Measurements from ENCODE around the gene PPP1R3G.

PPP1R3G gene

DNA sequence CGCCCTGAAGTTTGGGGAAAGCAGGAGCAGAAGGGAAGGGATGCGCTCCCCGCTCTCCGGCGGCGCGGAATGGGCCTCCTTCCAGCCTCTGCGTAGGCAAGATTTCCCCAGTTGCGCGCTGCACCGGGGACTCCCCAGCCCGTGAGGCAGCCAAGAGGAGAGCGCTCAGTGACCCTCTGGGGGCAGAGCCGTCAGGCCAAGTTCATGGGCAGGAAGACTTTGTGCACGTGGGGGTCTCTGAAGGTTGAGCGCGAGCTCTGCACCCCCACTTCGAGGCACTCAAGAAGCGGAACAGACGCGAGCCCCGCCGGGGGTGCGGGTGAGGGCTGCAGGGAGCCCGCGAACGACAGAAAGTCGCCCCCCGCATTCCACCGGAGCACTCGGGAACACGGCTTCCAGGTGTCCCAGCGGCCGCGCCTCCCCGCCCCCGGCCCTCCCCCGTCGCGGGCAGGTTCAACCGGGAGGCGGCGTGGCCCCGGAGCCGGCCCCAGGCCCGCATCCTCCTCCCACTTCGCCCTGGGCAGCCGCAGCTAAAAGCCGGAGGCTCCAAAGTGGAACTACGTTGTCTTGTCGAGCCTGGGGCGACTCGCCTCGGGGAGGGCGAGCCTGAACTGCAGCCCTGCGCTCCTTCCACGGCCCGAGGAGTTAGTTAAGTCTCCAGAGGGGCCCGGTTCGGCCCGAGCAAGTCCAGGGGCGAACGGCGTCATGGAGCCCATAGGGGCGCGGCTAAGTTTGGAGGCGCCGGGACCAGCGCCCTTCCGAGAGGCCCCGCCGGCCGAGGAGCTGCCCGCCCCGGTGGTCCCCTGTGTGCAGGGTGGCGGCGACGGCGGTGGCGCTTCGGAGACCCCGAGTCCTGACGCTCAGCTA, at the start of gene PPP1R3G:
Gene PPP1R3G (plus strand): TSS at position 561 of the 867 bp plus-strand sequence. CDS start 145 bp downstream, at position 706.
- Histone ChIP-seq H3K4me3 (ENCODE audit: low read length) (peak within 1 kb of the TSS; percentile 55), H3K9me3 (ENCODE audit: insufficient read depth, low read depth, low read length) (no peaks in the 10 kb centered on the region), H3K4me1 (ENCODE audit: insufficient read depth, low read length) (no peaks in the 10 kb centered on the region), H3K27me3 (ENCODE audit: insufficient read depth, low read length) (peaks cover 73% of the 10 kb centered on the region), H3K36me3 (ENCODE audit: insufficient read depth, low read depth, low read length) (no peaks in the 10 kb centered on the region), H3K27ac (ENCODE audit: low read length) (no peak within 1 kb of the TSS), H3K9ac (ENCODE audit: low read depth, low read length) (no peak within 1 kb of the TSS)

DNA sequence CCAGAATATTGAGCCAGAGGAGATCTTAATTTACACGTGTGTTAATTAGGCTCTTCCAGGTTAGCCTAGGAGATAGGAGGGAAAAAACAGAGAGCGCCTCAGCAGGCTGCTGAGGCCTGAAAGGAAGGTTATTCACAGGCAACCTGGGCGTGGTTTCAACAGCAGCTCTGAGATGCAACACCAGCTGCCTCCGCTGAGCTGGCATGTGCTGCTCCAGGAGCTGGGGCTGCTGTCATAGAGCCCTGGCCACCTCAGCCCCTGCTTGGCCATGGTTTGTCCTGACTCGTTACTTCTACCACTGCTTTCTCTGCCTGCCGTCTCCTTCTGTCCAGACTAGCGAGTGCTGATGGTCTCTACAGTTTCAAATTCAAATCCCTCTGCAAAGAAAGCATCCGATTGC, 48.9 kb upstream of the PPP1R3G start:
- Histone ChIP-seq H3K27ac (ENCODE audit: low read length) (no peak overlapping the region), H3K9me3 (ENCODE audit: insufficient read depth, low read depth, low read length) (no peaks in the 10 kb centered on the region), H3K4me3 (ENCODE audit: low read length) (no peak overlapping the region), H3K4me1 (ENCODE audit: insufficient read depth, low read length) (peaks cover 8% of the 10 kb centered on the region; the same call in 1 of the 2 replicates), H3K27me3 (ENCODE audit: insufficient read depth, low read length) (no peaks in the 10 kb centered on the region), H3K9ac (ENCODE audit: low read depth, low read length) (no peak overlapping the region), H3K36me3 (ENCODE audit: insufficient read depth, low read depth, low read length) (no peaks in the 10 kb centered on the region)

- H3K4me1 ChIP-seq (ENCODE audit: insufficient read depth, low read length), result no peaks in the 10 kb centered on the region
- H3K27ac ChIP-seq (ENCODE audit: low read length), result no peak overlapping the region
- no peaks in the 10 kb centered on the region for H3K36me3 ChIP-seq (ENCODE audit: insufficient read depth, low read depth, low read length)
- no peak overlapping the region for H3K4me3 ChIP-seq (ENCODE audit: low read length)
- no peaks in the 10 kb centered on the region for H3K27me3 ChIP-seq (ENCODE audit: insufficient read depth, low read length)
- no peaks in the 10 kb centered on the region for H3K9me3 ChIP-seq (ENCODE audit: insufficient read depth, low read depth, low read length)
- no peak overlapping the region for H3K9ac ChIP-seq (ENCODE audit: low read depth, low read length)
These were observed 43.2 kb upstream of the PPP1R3G start for GRCh38 chr6:5041955-5042354.

DNA sequence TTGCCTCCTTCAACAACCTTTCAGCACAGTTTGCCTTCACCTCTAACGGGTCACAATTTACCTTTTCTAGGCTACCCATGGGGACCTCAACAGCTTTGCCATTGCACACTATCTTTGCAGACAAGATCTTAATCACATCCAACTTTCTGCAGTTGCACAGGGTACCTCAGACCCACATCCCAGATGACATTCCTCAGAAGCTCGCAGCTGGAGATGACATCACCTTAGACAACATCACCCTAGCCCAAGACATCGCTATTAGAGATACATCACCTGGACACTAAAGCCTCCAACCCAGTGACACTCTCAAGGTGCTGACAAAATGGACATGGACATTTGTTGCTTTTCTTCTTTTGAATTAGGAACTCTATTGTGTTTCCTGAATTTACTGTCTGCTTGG, 42.7 kb upstream of the PPP1R3G start:
- Histone ChIP-seq H3K4me1 (ENCODE audit: insufficient read depth, low read length) (no peaks in the 10 kb centered on the region), H3K4me3 (ENCODE audit: low read length) (no peak overlapping the region), H3K36me3 (ENCODE audit: insufficient read depth, low read depth, low read length) (no peaks in the 10 kb centered on the region), H3K9ac (ENCODE audit: low read depth, low read length) (no peak overlapping the region), H3K27me3 (ENCODE audit: insufficient read depth, low read length) (no peaks in the 10 kb centered on the region), H3K27ac (ENCODE audit: low read length) (no peak overlapping the region), H3K9me3 (ENCODE audit: insufficient read depth, low read depth, low read length) (no peaks in the 10 kb centered on the region)

GRCh38 chr6:5044866-5045265, 40.3 kb upstream of the PPP1R3G start:
- Histone ChIP-seq H3K36me3 (ENCODE audit: insufficient read depth, low read depth, low read length) (no peaks in the 10 kb centered on the region), H3K27me3 (ENCODE audit: insufficient read depth, low read length) (no peaks in the 10 kb centered on the region), H3K4me1 (ENCODE audit: insufficient read depth, low read length) (no peaks in the 10 kb centered on the region), H3K9ac (ENCODE audit: low read depth, low read length) (no peak overlapping the region), H3K27ac (ENCODE audit: low read length) (no peak overlapping the region), H3K9me3 (ENCODE audit: insufficient read depth, low read depth, low read length) (peaks cover 4% of the 10 kb centered on the region; the same call in 1 of the 2 replicates), H3K4me3 (ENCODE audit: low read length) (no peak overlapping the region)

GRCh38 chr6:5045416-5045815, 39.7 kb upstream of the PPP1R3G start:
- H3K36me3 ChIP-seq (ENCODE audit: insufficient read depth, low read depth, low read length), result no peaks in the 10 kb centered on the region
- H3K9ac ChIP-seq (ENCODE audit: low read depth, low read length), result no peak overlapping the region
- H3K27me3 ChIP-seq (ENCODE audit: insufficient read depth, low read length), result no peaks in the 10 kb centered on the region
- no peak overlapping the region for H3K27ac ChIP-seq (ENCODE audit: low read length)
- no peaks in the 10 kb centered on the region for H3K4me1 ChIP-seq (ENCODE audit: insufficient read depth, low read length)
- H3K4me3 ChIP-seq (ENCODE audit: low read length), result no peak overlapping the region
- peaks cover 8% of the 10 kb centered on the region; the same call in 1 of the 2 replicates for H3K9me3 ChIP-seq (ENCODE audit: insufficient read depth, low read depth, low read length)

DNA sequence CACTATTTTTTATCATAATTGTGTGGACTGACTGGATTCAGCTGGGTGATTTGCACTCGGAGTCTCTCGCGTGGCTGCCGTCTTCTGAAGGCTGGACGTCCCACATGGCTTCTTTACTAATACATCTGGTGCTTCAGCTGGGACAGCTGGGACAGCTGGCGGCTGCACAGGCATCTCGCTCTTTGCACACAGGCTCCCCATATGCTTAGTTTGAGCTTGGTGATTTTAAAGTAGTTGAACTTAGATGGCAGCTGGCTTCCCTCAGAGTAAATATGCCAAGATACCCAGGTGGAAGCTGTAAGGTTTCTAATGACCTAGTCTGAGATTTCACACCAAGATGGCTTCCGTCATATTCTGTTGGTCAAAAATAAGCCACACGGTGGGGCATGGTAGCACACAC, 38.7 kb upstream of the PPP1R3G start:
- Histone ChIP-seq H3K27me3 (ENCODE audit: insufficient read depth, low read length) (no peaks in the 10 kb centered on the region), H3K4me3 (ENCODE audit: low read length) (no peak overlapping the region), H3K27ac (ENCODE audit: low read length) (no peak overlapping the region), H3K36me3 (ENCODE audit: insufficient read depth, low read depth, low read length) (no peaks in the 10 kb centered on the region), H3K9me3 (ENCODE audit: insufficient read depth, low read depth, low read length) (peaks cover 18% of the 10 kb centered on the region; the same call in 1 of the 2 replicates), H3K4me1 (ENCODE audit: insufficient read depth, low read length) (no peaks in the 10 kb centered on the region), H3K9ac (ENCODE audit: low read depth, low read length) (no peak overlapping the region)

DNA sequence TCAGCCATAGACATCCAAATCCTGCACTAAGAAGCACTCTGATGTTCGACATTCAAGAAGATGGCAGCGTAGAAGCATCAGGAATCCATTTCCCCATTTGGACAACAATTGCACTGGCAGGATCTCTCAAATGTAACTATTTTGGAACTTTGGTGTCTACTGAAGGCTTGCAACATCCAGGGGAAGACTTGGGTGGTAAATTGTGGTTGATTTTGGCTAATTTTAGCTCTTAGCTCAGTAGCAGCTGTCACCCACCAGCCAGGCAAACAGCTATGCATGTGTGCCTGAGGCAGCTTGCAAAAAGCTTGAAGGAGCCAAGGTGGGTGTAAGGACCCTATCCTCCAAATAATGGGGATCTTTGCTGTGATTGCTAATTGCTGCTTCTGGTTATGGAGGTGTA, 35.1 kb upstream of the PPP1R3G start:
- Histone ChIP-seq H3K9ac (ENCODE audit: low read depth, low read length) (no peak overlapping the region), H3K27ac (ENCODE audit: low read length) (no peak overlapping the region), H3K36me3 (ENCODE audit: insufficient read depth, low read depth, low read length) (no peaks in the 10 kb centered on the region), H3K9me3 (ENCODE audit: insufficient read depth, low read depth, low read length) (peaks cover 21% of the 10 kb centered on the region), H3K4me1 (ENCODE audit: insufficient read depth, low read length) (peaks cover 5% of the 10 kb centered on the region; the same call in 1 of the 2 replicates), H3K27me3 (ENCODE audit: insufficient read depth, low read length) (no peaks in the 10 kb centered on the region), H3K4me3 (ENCODE audit: low read length) (no peak overlapping the region)

- peaks cover 5% of the 10 kb centered on the region; the same call in 1 of the 2 replicates for H3K4me1 ChIP-seq (ENCODE audit: insufficient read depth, low read length)
- H3K9ac ChIP-seq (ENCODE audit: low read depth, low read length), result no peak overlapping the region
- H3K27ac ChIP-seq (ENCODE audit: low read length), result no peak overlapping the region
- peaks cover 21% of the 10 kb centered on the region for H3K9me3 ChIP-seq (ENCODE audit: insufficient read depth, low read depth, low read length)
- no peak overlapping the region for H3K4me3 ChIP-seq (ENCODE audit: low read length)
- H3K36me3 ChIP-seq (ENCODE audit: insufficient read depth, low read depth, low read length), result no peaks in the 10 kb centered on the region
- H3K27me3 ChIP-seq (ENCODE audit: insufficient read depth, low read length), result no peaks in the 10 kb centered on the region
These were observed 33.7 kb upstream of the PPP1R3G start for GRCh38 chr6:5051394-5051793.

- H3K9me3 ChIP-seq (ENCODE audit: insufficient read depth, low read depth, low read length), result peaks cover 21% of the 10 kb centered on the region
- no peak overlapping the region for H3K4me3 ChIP-seq (ENCODE audit: low read length)
- H3K36me3 ChIP-seq (ENCODE audit: insufficient read depth, low read depth, low read length), result no peaks in the 10 kb centered on the region
- H3K9ac ChIP-seq (ENCODE audit: low read depth, low read length), result no peak overlapping the region
- no peaks in the 10 kb centered on the region for H3K27me3 ChIP-seq (ENCODE audit: insufficient read depth, low read length)
- H3K4me1 ChIP-seq (ENCODE audit: insufficient read depth, low read length), result peaks cover 5% of the 10 kb centered on the region; the same call in 1 of the 2 replicates
- H3K27ac ChIP-seq (ENCODE audit: low read length), result no peak overlapping the region
These were observed 32.1 kb upstream of the PPP1R3G start for GRCh38 chr6:5053038-5053437.

DNA sequence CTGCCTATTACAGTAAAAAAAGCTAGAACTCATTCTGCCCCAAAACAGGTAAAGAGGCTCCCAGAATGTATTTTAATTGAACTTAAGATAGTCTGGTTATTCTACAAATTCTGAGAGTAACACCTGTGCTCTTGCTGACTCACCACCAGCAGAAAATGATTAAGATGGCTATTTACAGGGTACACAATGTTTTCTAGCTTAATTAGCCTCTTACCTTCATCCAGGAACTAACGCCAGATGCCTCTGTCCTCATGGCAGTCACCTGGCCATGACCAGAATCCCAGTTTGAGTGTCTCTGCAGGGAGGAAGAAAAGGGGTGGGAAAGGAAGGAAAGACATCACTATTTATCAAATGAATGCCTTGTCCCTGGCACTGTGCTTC, 31.3 kb upstream of the PPP1R3G start:
- no peaks in the 10 kb centered on the region for H3K36me3 ChIP-seq (ENCODE audit: insufficient read depth, low read depth, low read length)

DNA sequence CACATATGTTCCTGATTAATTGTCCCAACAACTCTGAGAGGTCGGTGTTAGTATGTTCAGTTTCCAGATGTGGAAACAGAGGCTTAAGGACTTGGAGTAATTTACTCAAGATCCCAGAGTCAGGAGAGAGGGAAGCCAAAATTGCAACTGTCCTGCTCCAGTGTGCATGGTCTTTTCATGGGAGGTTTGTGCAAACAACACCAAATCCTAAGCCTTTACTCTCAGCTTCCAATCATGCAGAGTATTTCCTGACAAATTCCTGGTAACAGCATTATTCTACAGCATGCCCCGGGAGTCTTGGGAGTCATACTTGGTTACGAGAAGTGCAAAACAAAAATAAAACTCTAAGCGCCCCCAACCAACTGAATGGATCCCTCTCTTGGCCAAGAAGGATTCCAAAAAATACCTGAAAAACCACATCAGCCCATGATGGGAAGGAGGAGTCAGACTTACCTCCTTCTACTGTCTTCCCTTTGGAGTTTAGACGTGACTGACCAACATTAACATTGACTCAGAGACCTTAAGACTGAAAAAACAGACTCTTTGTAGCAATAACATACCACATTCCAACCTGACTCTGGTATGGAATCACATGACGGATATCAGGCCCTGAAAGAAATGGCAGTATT, 30.8 kb upstream of the PPP1R3G start:
- Histone ChIP-seq H3K4me3 (ENCODE audit: low read length) (no peak overlapping the region), H3K27me3 (ENCODE audit: insufficient read depth, low read length) (no peaks in the 10 kb centered on the region), H3K27ac (ENCODE audit: low read length) (peak overlapping the region; percentile 36), H3K9me3 (ENCODE audit: insufficient read depth, low read depth, low read length) (peaks cover 18% of the 10 kb centered on the region), H3K4me1 (ENCODE audit: insufficient read depth, low read length) (peaks cover 5% of the 10 kb centered on the region; the same call in 1 of the 2 replicates), H3K36me3 (ENCODE audit: insufficient read depth, low read depth, low read length) (no peaks in the 10 kb centered on the region), H3K9ac (ENCODE audit: low read depth, low read length) (no peak overlapping the region)

More for the DNA sequence above, 31.3 kb upstream of the PPP1R3G start:
- Histone ChIP-seq H3K4me3 (ENCODE audit: low read length) (no peak overlapping the region), H3K9ac (ENCODE audit: low read depth, low read length) (no peak overlapping the region), H3K27me3 (ENCODE audit: insufficient read depth, low read length) (no peaks in the 10 kb centered on the region), H3K4me1 (ENCODE audit: insufficient read depth, low read length) (peaks cover 5% of the 10 kb centered on the region; the same call in 1 of the 2 replicates), H3K9me3 (ENCODE audit: insufficient read depth, low read depth, low read length) (peaks cover 18% of the 10 kb centered on the region), H3K27ac (ENCODE audit: low read length) (no peak overlapping the region)

Measured in iPS-20b (cell line).